ENCODE data around the gene YIPF3. TPM values are rescaled to one million over a fixed set of nuclear protein-coding genes. Genes with fewer than 3 reads are reported as not detected.

Gene YIPF3
- total RNA-seq, 1 donor from 2014 or later, result 133 TPM

DNA sequence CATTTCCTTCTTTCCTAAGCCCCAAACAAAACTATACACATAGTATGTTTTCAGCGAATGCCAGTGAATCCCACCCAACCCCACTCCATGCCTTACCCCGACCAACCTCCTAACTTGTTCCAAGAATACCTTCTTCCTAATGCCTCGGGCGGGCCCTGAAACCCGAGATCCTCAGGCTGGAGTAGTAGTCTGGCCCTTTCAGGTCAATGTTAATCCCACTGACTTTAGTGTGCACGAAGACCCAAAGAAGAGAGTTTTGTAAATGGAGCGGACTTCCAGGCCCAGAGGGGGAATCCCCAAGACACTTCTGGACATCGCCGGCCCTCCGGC lies 394 bp downstream of the YIPF3 start:
- no peaks in the 10 kb centered on the region for H3K9me3 Mint-ChIP-seq (ENCODE audit: low read depth)

DNA sequence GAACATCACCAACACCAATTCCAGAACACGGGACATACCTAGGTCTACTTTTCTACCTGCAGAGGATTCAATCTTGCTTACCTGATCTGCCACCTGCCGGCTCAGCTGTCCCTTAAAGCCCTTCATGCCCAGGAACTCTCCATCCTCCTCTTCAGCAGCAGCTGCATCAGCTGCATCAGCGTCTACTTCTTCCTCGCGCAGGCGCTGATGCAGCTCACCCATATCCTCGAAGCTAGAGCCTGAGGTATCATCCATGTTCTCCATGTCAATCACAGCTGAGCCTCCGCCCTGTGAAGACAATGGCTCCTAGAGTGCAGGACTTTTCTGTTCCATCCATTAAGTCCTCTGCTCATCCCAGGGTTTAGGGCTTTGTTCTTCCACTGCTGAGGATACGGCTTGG lies 918 bp downstream of the YIPF3 start:
- peaks cover 24% of the 10 kb centered on the region for H3K4me1 Mint-ChIP-seq (ENCODE audit: low read depth)
- no peak overlapping the region for H3K27ac Mint-ChIP-seq (ENCODE audit: unreplicated experiment)
- H3K36me3 Mint-ChIP-seq (ENCODE audit: low read depth), result peaks cover 34% of the 10 kb centered on the region
- H3K4me3 Mint-ChIP-seq (ENCODE audit: unreplicated experiment), result no peak overlapping the region
- no peak for TF ChIP-seq CTCF (IDR thresholded peaks at IDR 0.05)
- no peaks in the 10 kb centered on the region for H3K27me3 Mint-ChIP-seq (ENCODE audit: low read depth)
- DNase-seq (ENCODE audit: low spot score), result no peak
- no peaks in the 10 kb centered on the region for H3K9me3 Mint-ChIP-seq (ENCODE audit: low read depth)

More for the DNA sequence above, 394 bp downstream of the YIPF3 start:
- TF ChIP-seq CTCF (IDR thresholded peaks at IDR 0.05), result no peak
- H3K4me1 Mint-ChIP-seq (ENCODE audit: low read depth), result peaks cover 24% of the 10 kb centered on the region
- no peak for DNase-seq (ENCODE audit: low spot score)
- peaks cover 38% of the 10 kb centered on the region for H3K36me3 Mint-ChIP-seq (ENCODE audit: low read depth)
- no peaks in the 10 kb centered on the region for H3K27me3 Mint-ChIP-seq (ENCODE audit: low read depth)
- no peak overlapping the region for H3K4me3 Mint-ChIP-seq (ENCODE audit: unreplicated experiment)
- no peak overlapping the region for H3K27ac Mint-ChIP-seq (ENCODE audit: unreplicated experiment)

DNA sequence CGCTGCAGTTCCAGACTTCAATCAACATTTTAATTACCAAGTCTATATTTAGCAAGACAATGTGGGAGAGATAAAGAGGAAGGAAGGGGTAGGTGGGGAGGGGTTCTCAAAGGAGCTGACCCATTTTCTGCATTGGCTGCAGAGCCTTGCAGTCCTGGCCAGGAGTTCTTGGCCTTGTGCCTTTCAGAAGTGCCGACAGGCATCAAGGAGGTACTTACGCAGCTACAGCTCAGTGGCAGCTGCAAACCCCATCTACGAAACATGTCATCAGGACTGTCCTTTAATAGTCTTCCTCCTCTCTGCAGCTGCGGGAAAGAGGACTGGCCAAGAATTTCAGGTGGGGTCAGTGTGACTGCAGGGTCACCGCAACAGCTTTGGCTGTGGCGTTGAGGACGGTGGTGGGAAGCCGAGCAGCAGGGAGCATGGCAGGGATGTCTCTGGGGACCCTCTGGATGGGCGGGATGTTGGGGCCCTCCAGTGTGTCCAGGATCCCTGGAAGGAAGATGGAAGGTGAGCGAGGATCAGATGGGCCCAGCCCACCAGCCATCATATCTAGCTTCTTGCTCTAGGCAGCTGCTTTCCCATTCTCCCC lies 4.8 kb downstream of the YIPF3 start:
- no peak for DNase-seq (ENCODE audit: low spot score)
- Mint-ChIP-seq H3K27me3 (ENCODE audit: low read depth) (no peaks in the 10 kb centered on the region), H3K27ac (ENCODE audit: unreplicated experiment) (no peak overlapping the region), H3K36me3 (ENCODE audit: low read depth) (peaks cover 24% of the 10 kb centered on the region), H3K9me3 (ENCODE audit: low read depth) (no peaks in the 10 kb centered on the region), H3K4me1 (ENCODE audit: low read depth) (peaks cover 31% of the 10 kb centered on the region), H3K4me3 (ENCODE audit: unreplicated experiment) (no peak overlapping the region)
- TF ChIP-seq CTCF (IDR thresholded peaks at IDR 0.05), result no peak

- H3K4me1 Mint-ChIP-seq (ENCODE audit: low read depth), result peaks cover 24% of the 10 kb centered on the region
- peak overlapping the region; percentile 70 for H3K4me3 Mint-ChIP-seq (ENCODE audit: unreplicated experiment)
- H3K9me3 Mint-ChIP-seq (ENCODE audit: low read depth), result no peaks in the 10 kb centered on the region
- no peaks in the 10 kb centered on the region for H3K27me3 Mint-ChIP-seq (ENCODE audit: low read depth)
- TF ChIP-seq CTCF (IDR thresholded peaks at IDR 0.05), result no peak
- DNase-seq (ENCODE audit: low spot score), result no peak
- no peak overlapping the region for H3K27ac Mint-ChIP-seq (ENCODE audit: unreplicated experiment)
- peaks cover 20% of the 10 kb centered on the region for H3K36me3 Mint-ChIP-seq (ENCODE audit: low read depth)
Measured at GRCh38 chr6:43510827-43511163, 5.9 kb downstream of the YIPF3 start.

- no peak for DNase-seq (ENCODE audit: low spot score)
- Mint-ChIP-seq H3K36me3 (ENCODE audit: low read depth) (peaks cover 20% of the 10 kb centered on the region), H3K4me3 (ENCODE audit: unreplicated experiment) (peak within 1 kb of the TSS; percentile 70), H3K27ac (ENCODE audit: unreplicated experiment) (peak within 1 kb of the TSS; percentile 41), H3K9me3 (ENCODE audit: low read depth) (no peaks in the 10 kb centered on the region), H3K4me1 (ENCODE audit: low read depth) (peaks cover 18% of the 10 kb centered on the region), H3K27me3 (ENCODE audit: low read depth) (no peaks in the 10 kb centered on the region)
- no peak for TF ChIP-seq CTCF (IDR thresholded peaks at IDR 0.05)
Measured at GRCh38 chr6:43509984-43510826, 6.5 kb downstream of the YIPF3 start, which contains the start of gene LRRC73. Gene LRRC73 (minus strand): TSS chr6:43510346. CDS start chr6:43509785, 561 bp downstream.
